Lower lobe of right lung (tissue), 2 donors: ENCODE data around the gene TCF15. TPM values are rescaled to one million over a fixed set of nuclear protein-coding genes. Genes with fewer than 3 reads are reported as not detected.

Experiments
- ATAC-seq, 2 donors: fragments of 200-7000 bp; cut with Tn5 transposase; one replicate each; pipeline ENCODE4 v1.9.1; 2020 to 2022; ENCODE audit warnings: mild to moderate bottlenecking in 2 of 2, moderate library complexity in 2 of 2
- DNase-seq: peaks from one replicate; pipeline ENCODE4 v3.0.0-alpha.2; 2020
- H3K27ac ChIP-seq: fragments of 200-600 bp; one replicate; pipeline ENCODE4 v1.8.0; 2022
- H3K27me3 ChIP-seq: fragments of 200-600 bp; one replicate; pipeline ENCODE4 v1.8.0; 2022; ENCODE audit warnings: low read depth
- H3K36me3 ChIP-seq: fragments of 200-600 bp; one replicate; pipeline ENCODE4 v1.8.0; 2022; ENCODE audit warnings: mild to moderate bottlenecking
- H3K4me1 ChIP-seq: fragments of 200-600 bp; one replicate; pipeline ENCODE4 v1.8.0; 2022
- H3K4me3 ChIP-seq: fragments of 200-600 bp; one replicate; pipeline ENCODE4 v1.8.0; 2022; ENCODE audit warnings: mild to moderate bottlenecking
- H3K9me3 ChIP-seq: fragments of 200-600 bp; one replicate; pipeline ENCODE4 v1.8.0; 2022
- CTCF ChIP-seq: fragments of 200-600 bp; IDR thresholded peaks from one replicate; pipeline ENCODE4 v1.8.0; 2022; ENCODE audit warnings: antibody characterized with exemption, mild to moderate bottlenecking
- intact Hi-C: fragments of 100-400 bp; cut with DNase I; formaldehyde crosslinking; loops from one replicate; pipeline ENCODE4 v1.11.0; 2022
- total RNA-seq: library from RNA; stranded (reverse); fragmentation: NEBNext Ultra II Directional; extraction: Animal tissue kit (Norgen Biotek cat#: 25700); gene quantifications from one replicate; pipeline ENCODE4 v1.2.1, GENCODE V29; 2021
- donor health status: DM: no; HTN: yes; CAD: no; lungs with severe emphysema.

TCF15 gene
- total RNA-seq, 1 donor from 2014 or later = 0.65 TPM

GRCh38 chr20:561437-562231, 48.5 kb downstream of the TCF15 start:
- no peaks in the 10 kb centered on the region for H3K27me3 ChIP-seq

DNA sequence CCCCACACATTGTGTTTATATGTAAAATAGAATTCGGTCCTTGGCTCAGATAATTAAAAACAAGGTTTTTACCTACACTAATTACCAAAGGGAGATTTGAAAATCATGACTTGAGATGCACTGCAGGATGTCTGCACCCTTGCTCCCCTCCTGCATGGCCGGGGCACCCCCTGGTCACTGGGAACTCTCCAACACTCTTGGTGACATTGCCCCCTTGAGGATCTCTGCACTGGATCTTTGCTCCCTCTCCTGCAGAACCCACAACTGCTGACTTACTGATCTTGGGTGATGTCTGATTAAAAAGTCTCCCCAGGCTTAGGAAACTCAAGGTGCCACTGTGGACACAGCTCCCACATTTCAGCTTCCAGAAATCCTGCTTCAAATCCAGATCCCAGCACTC, 49.4 kb downstream of the TCF15 start:
- intact Hi-C loops = loop anchor here (10.0 kb wide), 1 partner anchor 174 kb away; no protein-coding TSS in a partner anchor
- Histone ChIP-seq H3K27me3 (no peaks in the 10 kb centered on the region), H3K4me3 (no peak overlapping the region), H3K36me3 (no peaks in the 10 kb centered on the region), H3K4me1 (no peaks in the 10 kb centered on the region), H3K27ac (no peak overlapping the region), H3K9me3 (no peaks in the 10 kb centered on the region)
- TF ChIP-seq CTCF = no peak
- ATAC-seq (no peak), DNase-seq (no peak)

More at GRCh38 chr20:561437-562231, 48.5 kb downstream of the TCF15 start:
- Histone ChIP-seq H3K9me3 (no peaks in the 10 kb centered on the region), H3K4me1 (no peaks in the 10 kb centered on the region), H3K36me3 (no peaks in the 10 kb centered on the region), H3K4me3 (no peak overlapping the region), H3K27ac (no peak overlapping the region)
- peak; percentile 96 for TF ChIP-seq CTCF
- intact Hi-C loops = loop anchor here (10.0 kb wide), 1 partner anchor 173 kb away; no protein-coding TSS in a partner anchor
- ATAC-seq (peak; percentile 81 to 87), DNase-seq (no peak)

- intact Hi-C loops = no loop called here
- Histone ChIP-seq H3K9me3 (no peaks in the 10 kb centered on the region), H3K27ac (no peak overlapping the region), H3K4me1 (no peaks in the 10 kb centered on the region), H3K36me3 (no peaks in the 10 kb centered on the region), H3K27me3 (peaks cover 3% of the 10 kb centered on the region), H3K4me3 (no peak overlapping the region)
- DNase-seq = no peak
- ATAC-seq = no peak
- TF ChIP-seq CTCF = no peak
These were observed 52.0 kb downstream of the TCF15 start for GRCh38 chr20:558117-558516.

DNA sequence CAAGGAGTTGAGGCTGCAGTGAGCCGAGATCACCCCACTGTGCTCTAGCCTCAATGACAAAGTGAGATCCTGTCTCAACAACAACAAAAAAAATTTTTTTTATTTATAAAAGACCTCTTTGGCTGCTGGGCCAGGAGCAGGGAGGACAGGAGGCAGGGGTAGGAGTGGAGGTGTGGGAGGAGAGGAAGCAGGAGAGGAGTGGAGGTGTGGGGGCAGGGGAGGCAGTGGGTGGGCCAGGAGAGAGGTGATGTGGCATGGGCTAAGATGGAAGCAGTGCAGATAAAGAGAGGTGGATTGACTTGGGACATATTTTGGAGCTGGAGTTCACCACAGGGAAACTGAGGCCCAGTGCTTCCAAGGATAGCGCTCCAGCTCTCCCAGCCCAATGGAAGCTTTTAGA, 53.1 kb downstream of the TCF15 start:
- H3K27me3 ChIP-seq = peaks cover 8% of the 10 kb centered on the region
- no peak for TF ChIP-seq CTCF
- H3K9me3 ChIP-seq = no peaks in the 10 kb centered on the region
- H3K36me3 ChIP-seq = no peaks in the 10 kb centered on the region
- no peak overlapping the region for H3K27ac ChIP-seq
- intact Hi-C loops = no loop called here
- DNase-seq (no peak), ATAC-seq (no peak)
- H3K4me3 ChIP-seq = no peak overlapping the region
- H3K4me1 ChIP-seq = no peaks in the 10 kb centered on the region

DNA sequence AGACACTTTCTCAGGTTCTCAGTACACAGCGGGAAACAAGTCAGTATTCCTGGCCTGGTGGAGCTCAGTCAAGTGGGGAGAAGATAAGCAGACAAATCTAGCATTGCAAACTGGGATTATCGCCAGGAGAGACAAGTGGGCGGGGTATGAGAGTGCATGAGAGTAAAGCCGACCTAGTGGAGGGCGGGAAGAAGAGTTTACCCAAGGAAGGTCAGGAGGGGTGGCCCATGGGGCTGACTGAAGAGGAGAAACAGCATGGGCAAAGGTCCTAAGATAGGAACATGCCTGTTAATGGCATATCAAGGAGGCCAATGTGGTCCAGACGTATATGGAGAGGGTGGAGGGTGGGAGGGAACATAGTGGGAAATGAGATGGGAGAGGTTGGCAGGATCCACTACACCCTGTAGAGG, 54.1 kb downstream of the TCF15 start:
- Histone ChIP-seq H3K27ac (no peak overlapping the region), H3K9me3 (no peaks in the 10 kb centered on the region), H3K4me3 (no peak overlapping the region), H3K4me1 (no peaks in the 10 kb centered on the region), H3K36me3 (no peaks in the 10 kb centered on the region), H3K27me3 (peaks cover 9% of the 10 kb centered on the region)
- no peak for TF ChIP-seq CTCF
- ATAC-seq (peak in 1 of 2 donors; percentile 19), DNase-seq (no peak)
- intact Hi-C loops = no loop called here

Other genes starting within 250 kb of the TCF15 start
- 13.9 TPM for gene TRIB3, start 229.5 kb downstream of the TCF15 start, total RNA-seq
- gene RBCK1, start 202.0 kb downstream of the TCF15 start, total RNA-seq = 95.7 TPM
- gene TBC1D20, start 147.8 kb downstream of the TCF15 start, total RNA-seq = 40.3 TPM
- 86.3 TPM for gene CSNK2A1, start 66.5 kb downstream of the TCF15 start, total RNA-seq
- 32.0 TPM for gene SRXN1, start 42.9 kb upstream of the TCF15 start, total RNA-seq
- not detected for gene SCRT2, start 65.5 kb upstream of the TCF15 start, total RNA-seq
- gene SLC52A3, start 158.2 kb upstream of the TCF15 start, total RNA-seq = 1.1 TPM
- gene FAM110A, start 223.4 kb upstream of the TCF15 start, total RNA-seq = 21.4 TPM